ENCODE results near the gene AGTPBP1.
"Not testable (repeated sequence)": the region's sequence is repeated elsewhere in the genome, so short reads cannot be mapped to it uniquely, and the experiment has no call there.

The AGTPBP1 gene

GRCh38 chr9:85730916-85731630, 10.7 kb downstream of the AGTPBP1 start:
- H3K4me1 ChIP-seq: no peaks in the 10 kb centered on the region

GRCh38 chr9:85729882-85730281, 11.9 kb downstream of the AGTPBP1 start:
- Histone ChIP-seq H3K4me1 (no peaks in the 10 kb centered on the region), H3K79me2 (no peaks in the 10 kb centered on the region), H3K4me3 (ENCODE audit: low read depth, low read length) (no peak overlapping the region), H3K27ac (no peak overlapping the region), H3K9me3 (ENCODE audit: control insufficient read depth, low read length) (no peaks in the 10 kb centered on the region), H3K36me3 (ENCODE audit: control insufficient read depth, insufficient read depth, low read length) (no peaks in the 10 kb centered on the region), H3K4me2 (ENCODE audit: low read length) (no peak overlapping the region), H3K9ac (no peak overlapping the region), H3K27me3 (ENCODE audit: control insufficient read depth, insufficient read depth, low read length) (no peaks in the 10 kb centered on the region), H2AFZ (no peak overlapping the region)
- no peak for TF ChIP-seq CTCF (IDR thresholded peaks at IDR 0.05)

More at GRCh38 chr9:85730916-85731630, 10.7 kb downstream of the AGTPBP1 start:
- no peaks in the 10 kb centered on the region for H3K9me3 ChIP-seq (ENCODE audit: control insufficient read depth, low read length)
- no peak overlapping the region for H3K27ac ChIP-seq
- no peak overlapping the region for H2AFZ ChIP-seq
- no peaks in the 10 kb centered on the region for H3K36me3 ChIP-seq (ENCODE audit: control insufficient read depth, insufficient read depth, low read length)
- no peak for TF ChIP-seq CTCF (IDR thresholded peaks at IDR 0.05)
- H3K79me2 ChIP-seq: no peaks in the 10 kb centered on the region
- H3K4me2 ChIP-seq (ENCODE audit: low read length): no peak overlapping the region
- no peak overlapping the region for H3K4me3 ChIP-seq (ENCODE audit: low read depth, low read length)
- H3K27me3 ChIP-seq (ENCODE audit: control insufficient read depth, insufficient read depth, low read length): no peaks in the 10 kb centered on the region
- H3K9ac ChIP-seq: no peak overlapping the region

GRCh38 chr9:85727500-85727899, 14.3 kb downstream of the AGTPBP1 start:
- Histone ChIP-seq H3K9ac (no peak overlapping the region), H3K4me2 (ENCODE audit: low read length) (no peak overlapping the region), H3K79me2 (no peaks in the 10 kb centered on the region), H3K27me3 (ENCODE audit: control insufficient read depth, insufficient read depth, low read length) (no peaks in the 10 kb centered on the region), H3K36me3 (ENCODE audit: control insufficient read depth, insufficient read depth, low read length) (no peaks in the 10 kb centered on the region), H2AFZ (no peak overlapping the region), H3K27ac (no peak overlapping the region), H3K9me3 (ENCODE audit: control insufficient read depth, low read length) (no peaks in the 10 kb centered on the region), H3K4me3 (ENCODE audit: low read depth, low read length) (no peak overlapping the region), H3K4me1 (no peaks in the 10 kb centered on the region)
- no peak for TF ChIP-seq CTCF (IDR thresholded peaks at IDR 0.05)

- TF ChIP-seq CTCF (IDR thresholded peaks at IDR 0.05): no peak
- H2AFZ ChIP-seq: no peak overlapping the region
- no peak overlapping the region for H3K9ac ChIP-seq
- no peaks in the 10 kb centered on the region for H3K9me3 ChIP-seq (ENCODE audit: control insufficient read depth, low read length)
- no peaks in the 10 kb centered on the region for H3K36me3 ChIP-seq (ENCODE audit: control insufficient read depth, insufficient read depth, low read length)
- H3K27ac ChIP-seq: no peak overlapping the region
- H3K79me2 ChIP-seq: no peaks in the 10 kb centered on the region
- no peak overlapping the region for H3K4me2 ChIP-seq (ENCODE audit: low read length)
- H3K4me1 ChIP-seq: no peaks in the 10 kb centered on the region
- no peak overlapping the region for H3K4me3 ChIP-seq (ENCODE audit: low read depth, low read length)
- no peaks in the 10 kb centered on the region for H3K27me3 ChIP-seq (ENCODE audit: control insufficient read depth, insufficient read depth, low read length)
Measured at GRCh38 chr9:85726737-85727136, 15.0 kb downstream of the AGTPBP1 start.

- H3K4me3 ChIP-seq (ENCODE audit: low read depth, low read length): no peak overlapping the region
- TF ChIP-seq CTCF (IDR thresholded peaks at IDR 0.05): no peak
- no peaks in the 10 kb centered on the region for H3K79me2 ChIP-seq
- no peak overlapping the region for H3K9ac ChIP-seq
- no peaks in the 10 kb centered on the region for H3K36me3 ChIP-seq (ENCODE audit: control insufficient read depth, insufficient read depth, low read length)
- no peak overlapping the region for H3K4me2 ChIP-seq (ENCODE audit: low read length)
- no peaks in the 10 kb centered on the region for H3K4me1 ChIP-seq
- no peaks in the 10 kb centered on the region for H3K9me3 ChIP-seq (ENCODE audit: control insufficient read depth, low read length)
- H2AFZ ChIP-seq: no peak overlapping the region
- no peak overlapping the region for H3K27ac ChIP-seq
- no peaks in the 10 kb centered on the region for H3K27me3 ChIP-seq (ENCODE audit: control insufficient read depth, insufficient read depth, low read length)
Measured at GRCh38 chr9:85723215-85723614, 18.5 kb downstream of the AGTPBP1 start.

GRCh38 chr9:85719411-85719810, 22.3 kb downstream of the AGTPBP1 start:
- not testable (repeated sequence) for H3K4me3 ChIP-seq (ENCODE audit: low read depth, low read length); H3K27ac ChIP-seq; H3K9me3 ChIP-seq (ENCODE audit: control insufficient read depth, low read length); H3K27me3 ChIP-seq (ENCODE audit: control insufficient read depth, insufficient read depth, low read length); H3K36me3 ChIP-seq (ENCODE audit: control insufficient read depth, insufficient read depth, low read length); H3K9ac ChIP-seq; H2AFZ ChIP-seq; H3K4me1 ChIP-seq; H3K4me2 ChIP-seq (ENCODE audit: low read length); H3K79me2 ChIP-seq

- not testable (repeated sequence) for H3K36me3 ChIP-seq (ENCODE audit: control insufficient read depth, insufficient read depth, low read length); H3K4me3 ChIP-seq (ENCODE audit: low read depth, low read length); H3K4me2 ChIP-seq (ENCODE audit: low read length); H2AFZ ChIP-seq; H3K27ac ChIP-seq; H3K4me1 ChIP-seq; H3K9me3 ChIP-seq (ENCODE audit: control insufficient read depth, low read length); H3K79me2 ChIP-seq; H3K9ac ChIP-seq; H3K27me3 ChIP-seq (ENCODE audit: control insufficient read depth, insufficient read depth, low read length)
Measured at GRCh38 chr9:85717818-85718217, 23.9 kb downstream of the AGTPBP1 start.
